Stomach (tissue), 4 donors: ENCODE data around the gene IST1.

Experiments used
- CTCF ChIP-seq, 7 experiments: fragments of 450-650 bp in 4 of 7; fragments of 200-600 bp in 3 of 7; sonication (generic) in 3 of 7; IDR thresholded peaks; one replicate each; pipeline ENCODE4 v1.5.1; 2016 to 2019; ENCODE audit warnings: antibody characterized with exemption in 7 of 7, control low read depth in 2 of 7, mild to moderate bottlenecking in 1 of 7
- EP300 ChIP-seq: sonication (generic); formaldehyde crosslinking; IDR thresholded peaks from one replicate; pipeline ENCODE4 v1.6.1; 2017; ENCODE audit warnings: antibody characterized with exemption
- POLR2A ChIP-seq, 4 donors: fragments of 450-650 bp; IDR thresholded peaks; one replicate each; pipeline ENCODE4 v1.6.1; 2016; ENCODE audit warnings: antibody characterized with exemption in 4 of 4, control low read depth in 2 of 4, mild to moderate bottlenecking in 1 of 4, moderate library complexity in 1 of 4
- POLR2AphosphoS5 ChIP-seq, 3 donors: sonication (generic); formaldehyde crosslinking; IDR thresholded peaks; one replicate each; pipeline ENCODE4 v1.6.1; 2016; ENCODE audit warnings: antibody characterized with exemption in 3 of 3

- TF ChIP-seq CTCF (IDR thresholded peaks at IDR 0.05) (no peak), POLR2AphosphoS5 (IDR thresholded peaks at IDR 0.05) (no peak), POLR2A (IDR thresholded peaks at IDR 0.05) (no peak), EP300 (no peak)
These were observed 30.0 kb upstream of the IST1 start for GRCh38 chr16:71865173-71865863.
